Nephron (organoid): ENCODE data around the gene RHOU.

Source experiments
- H3K27ac Mint-ChIP-seq, 3 experiments: 2 replicates each; pipeline ENCODE4 v1.8.0; 2020; ENCODE audit warnings: mixed read lengths in 3 of 3, mild to moderate bottlenecking in 2 of 3, moderate library complexity in 1 of 3
- H3K27me3 Mint-ChIP-seq: 2 replicates; pipeline ENCODE4 v1.8.0; 2021; ENCODE audit warnings: low read depth, mild to moderate bottlenecking, moderate library complexity, mixed read lengths
- H3K36me3 Mint-ChIP-seq: 2 replicates; pipeline ENCODE4 v1.8.0; 2020; ENCODE audit warnings: low read depth, mixed read lengths
- H3K4me1 Mint-ChIP-seq: 2 replicates; pipeline ENCODE4 v1.8.0; 2020; ENCODE audit warnings: mixed read lengths
- H3K4me3 Mint-ChIP-seq, 3 experiments: 2 replicates each; pipeline ENCODE4 v1.8.0; 2020; ENCODE audit warnings: mild to moderate bottlenecking in 3 of 3, mixed read lengths in 3 of 3, moderate library complexity in 2 of 3
- H3K9me3 Mint-ChIP-seq: 2 replicates; pipeline ENCODE4 v1.8.0; 2020; ENCODE audit warnings: mixed read lengths
- CTCF ChIP-seq, 3 experiments: fragments of 200-600 bp; sonication (generic); IDR thresholded peaks; one replicate each; pipeline ENCODE4 v1.5.0; 2021; ENCODE audit warnings: antibody characterized with exemption in 3 of 3; ENCODE audit not compliant: unreplicated experiment in 3 of 3

RHOU gene

DNA sequence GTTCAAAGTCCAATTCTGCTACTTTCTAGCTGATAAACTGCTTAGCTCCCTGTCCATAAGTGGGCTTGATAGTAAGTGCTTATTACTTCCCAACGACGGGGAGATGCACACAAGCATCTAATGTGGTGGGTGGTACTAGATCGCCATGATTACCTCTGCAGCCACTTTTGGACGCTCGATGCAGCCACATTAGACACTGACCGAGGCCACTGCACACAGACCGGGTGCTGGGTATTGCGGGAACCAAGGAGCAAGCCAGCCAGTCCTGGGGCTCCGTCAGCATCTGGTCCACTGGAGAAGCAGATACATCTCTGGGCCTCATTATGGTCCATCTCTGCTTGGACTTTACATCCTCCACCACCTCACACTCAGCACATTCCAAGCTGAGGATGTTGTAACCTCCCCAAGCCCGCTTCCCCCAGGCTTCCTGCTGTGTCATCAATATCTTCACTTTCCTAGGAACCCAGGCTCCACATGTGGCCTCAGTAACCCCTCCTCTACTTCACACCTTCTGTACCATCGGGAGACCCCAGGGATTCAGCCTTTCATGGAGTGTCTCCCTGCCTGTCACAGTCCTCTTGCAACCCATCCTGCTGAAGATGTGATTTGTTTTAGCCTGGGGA is 48.2 kb downstream of the RHOU start:
- no peaks in the 10 kb centered on the region for H3K4me1 Mint-ChIP-seq
- no peak for TF ChIP-seq CTCF (IDR thresholded peaks at IDR 0.05; ENCODE audit: unreplicated experiment in 3 of 3)
- no peaks in the 10 kb centered on the region for H3K36me3 Mint-ChIP-seq
- H3K4me3 Mint-ChIP-seq = no peak overlapping the region
- no peaks in the 10 kb centered on the region for H3K9me3 Mint-ChIP-seq
- H3K27ac Mint-ChIP-seq = peak overlapping the region in 1 of 3 experiments; percentile 54
- H3K27me3 Mint-ChIP-seq = peaks cover 10% of the 10 kb centered on the region

DNA sequence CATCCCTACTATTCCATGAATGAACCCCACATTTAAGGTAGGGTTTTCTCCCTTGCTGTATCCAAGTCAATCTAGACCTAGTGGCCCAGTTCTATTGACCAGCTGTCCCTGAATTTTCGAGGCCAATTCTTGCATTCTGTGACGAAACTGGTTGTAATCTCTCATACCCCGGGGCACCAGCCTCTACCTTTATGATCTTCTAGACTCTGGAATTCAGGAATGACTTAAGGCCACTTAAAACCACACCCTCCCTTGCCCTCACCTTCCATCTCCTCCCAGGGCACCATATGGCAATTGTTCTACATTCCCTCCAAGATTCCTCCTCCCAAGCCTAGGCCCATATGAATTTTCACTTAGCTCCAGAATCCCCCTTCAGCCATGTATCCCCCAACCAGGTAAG is 48.9 kb downstream of the RHOU start:
- no peak overlapping the region for H3K4me3 Mint-ChIP-seq
- no peaks in the 10 kb centered on the region for H3K4me1 Mint-ChIP-seq
- no peak for TF ChIP-seq CTCF (IDR thresholded peaks at IDR 0.05; ENCODE audit: unreplicated experiment in 3 of 3)
- peaks cover 10% of the 10 kb centered on the region for H3K27me3 Mint-ChIP-seq
- no peaks in the 10 kb centered on the region for H3K9me3 Mint-ChIP-seq
- H3K36me3 Mint-ChIP-seq = no peaks in the 10 kb centered on the region
- H3K27ac Mint-ChIP-seq = no peak overlapping the region

DNA sequence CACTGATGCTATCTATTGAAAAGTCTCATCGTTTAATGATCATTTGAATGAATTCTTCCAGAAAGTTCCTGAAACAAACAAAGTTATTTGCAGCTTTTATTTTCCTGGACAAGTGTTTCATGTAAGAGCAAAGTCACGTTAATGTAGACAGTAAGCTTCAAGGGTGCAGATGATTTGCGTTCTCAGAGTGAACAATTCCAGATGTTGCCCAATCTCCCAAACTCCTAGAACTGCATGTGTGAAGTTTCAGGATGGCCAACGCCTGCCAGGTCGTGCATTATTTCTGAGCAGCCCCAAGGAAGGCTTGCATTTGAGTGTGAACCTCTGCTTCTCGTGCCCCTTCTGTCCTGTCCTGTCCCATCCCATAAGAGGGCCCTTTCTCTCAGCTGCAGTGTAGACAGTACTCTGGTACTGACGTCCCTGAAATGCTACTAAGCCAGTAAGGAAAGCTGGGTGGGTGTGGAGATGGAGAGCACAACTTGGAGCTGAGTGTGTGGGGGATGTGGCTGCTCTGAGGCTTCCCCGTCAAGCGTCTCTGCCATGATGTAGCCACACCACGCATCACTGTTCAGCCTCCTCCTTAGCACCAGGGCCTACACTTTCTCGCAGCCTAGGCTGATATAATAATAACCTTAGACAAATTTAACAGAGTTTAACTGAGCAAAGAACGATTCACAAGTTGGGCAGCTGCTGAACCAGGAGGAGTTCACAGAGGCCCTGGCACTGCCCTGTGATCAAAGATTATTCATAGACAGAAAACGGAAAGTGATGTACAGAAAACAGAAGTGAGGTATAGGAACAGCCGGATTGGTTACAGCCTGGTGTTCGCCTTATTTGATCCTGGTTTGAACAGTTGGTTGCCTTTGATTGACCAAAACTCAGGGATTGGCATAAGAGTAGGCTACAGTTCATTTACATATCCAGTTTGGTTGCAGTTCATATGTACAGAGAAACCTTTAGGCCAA is 50.4 kb downstream of the RHOU start:
- Mint-ChIP-seq H3K4me1 (peaks cover under 1% of the 10 kb centered on the region), H3K4me3 (no peak overlapping the region), H3K27ac (peak overlapping the region in 2 of 3 experiments; percentile 16 to 28), H3K36me3 (no peaks in the 10 kb centered on the region), H3K9me3 (no peaks in the 10 kb centered on the region), H3K27me3 (peaks cover 14% of the 10 kb centered on the region)
- TF ChIP-seq CTCF (IDR thresholded peaks at IDR 0.05; ENCODE audit: unreplicated experiment in 3 of 3) = no peak

- peaks cover 19% of the 10 kb centered on the region for H3K27me3 Mint-ChIP-seq
- no peak overlapping the region for H3K27ac Mint-ChIP-seq
- no peak for TF ChIP-seq CTCF (IDR thresholded peaks at IDR 0.05; ENCODE audit: unreplicated experiment in 3 of 3)
- H3K4me1 Mint-ChIP-seq = peaks cover 5% of the 10 kb centered on the region
- no peaks in the 10 kb centered on the region for H3K9me3 Mint-ChIP-seq
- H3K4me3 Mint-ChIP-seq = no peak overlapping the region
- no peaks in the 10 kb centered on the region for H3K36me3 Mint-ChIP-seq
Measured at GRCh38 chr1:228786361-228787129, 51.3 kb downstream of the RHOU start.

DNA sequence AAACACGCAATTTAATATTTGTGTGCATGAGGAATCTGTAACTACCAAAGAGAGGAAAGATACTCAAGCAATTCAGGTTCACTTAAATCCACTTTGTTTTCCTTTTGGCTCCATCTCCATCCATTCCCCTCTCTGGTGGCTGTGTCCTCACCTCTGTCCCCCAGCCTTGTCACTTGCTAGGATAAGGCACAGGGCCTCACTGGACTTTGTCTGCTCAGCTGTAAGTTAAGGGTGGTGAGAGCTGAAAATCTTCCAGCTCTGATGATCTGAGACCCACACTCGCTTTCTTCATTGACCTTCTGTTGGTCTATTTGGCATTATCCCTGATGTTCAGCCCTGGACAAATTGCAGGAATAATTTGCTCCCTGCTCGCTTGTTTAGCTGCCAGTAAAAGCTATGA is 56.5 kb downstream of the RHOU start:
- H3K9me3 Mint-ChIP-seq = no peaks in the 10 kb centered on the region
- H3K27me3 Mint-ChIP-seq = peaks cover 14% of the 10 kb centered on the region
- TF ChIP-seq CTCF (IDR thresholded peaks at IDR 0.05; ENCODE audit: unreplicated experiment in 3 of 3) = no peak
- H3K4me1 Mint-ChIP-seq = peaks cover 5% of the 10 kb centered on the region
- H3K4me3 Mint-ChIP-seq = no peak overlapping the region
- H3K27ac Mint-ChIP-seq = no peak overlapping the region
- no peaks in the 10 kb centered on the region for H3K36me3 Mint-ChIP-seq
